ENCODE measurements around the gene COG5.

COG5 gene

DNA sequence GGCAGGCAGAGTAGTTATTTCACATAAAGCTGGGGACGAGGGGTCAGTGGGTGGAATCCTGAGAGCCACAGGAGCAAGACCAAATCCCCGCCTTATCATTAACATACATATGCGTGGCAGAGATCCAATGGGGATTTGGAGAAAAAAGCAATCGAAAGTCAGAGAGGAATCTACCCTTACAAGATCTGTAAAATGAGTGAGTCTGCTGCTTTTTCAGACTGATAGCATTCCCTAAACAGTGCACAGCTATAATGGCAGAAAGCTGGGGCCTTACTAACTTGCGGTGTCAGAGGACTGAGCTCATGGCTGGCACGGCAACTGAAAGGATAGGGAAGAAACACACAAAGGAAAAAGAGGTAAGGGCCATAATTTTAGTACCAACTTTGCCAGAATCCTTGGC, 68.8 kb downstream of the COG5 start:
- DNase-seq (ENCODE audit: low spot score) = no peak
- TF ChIP-seq, protein P1, sequence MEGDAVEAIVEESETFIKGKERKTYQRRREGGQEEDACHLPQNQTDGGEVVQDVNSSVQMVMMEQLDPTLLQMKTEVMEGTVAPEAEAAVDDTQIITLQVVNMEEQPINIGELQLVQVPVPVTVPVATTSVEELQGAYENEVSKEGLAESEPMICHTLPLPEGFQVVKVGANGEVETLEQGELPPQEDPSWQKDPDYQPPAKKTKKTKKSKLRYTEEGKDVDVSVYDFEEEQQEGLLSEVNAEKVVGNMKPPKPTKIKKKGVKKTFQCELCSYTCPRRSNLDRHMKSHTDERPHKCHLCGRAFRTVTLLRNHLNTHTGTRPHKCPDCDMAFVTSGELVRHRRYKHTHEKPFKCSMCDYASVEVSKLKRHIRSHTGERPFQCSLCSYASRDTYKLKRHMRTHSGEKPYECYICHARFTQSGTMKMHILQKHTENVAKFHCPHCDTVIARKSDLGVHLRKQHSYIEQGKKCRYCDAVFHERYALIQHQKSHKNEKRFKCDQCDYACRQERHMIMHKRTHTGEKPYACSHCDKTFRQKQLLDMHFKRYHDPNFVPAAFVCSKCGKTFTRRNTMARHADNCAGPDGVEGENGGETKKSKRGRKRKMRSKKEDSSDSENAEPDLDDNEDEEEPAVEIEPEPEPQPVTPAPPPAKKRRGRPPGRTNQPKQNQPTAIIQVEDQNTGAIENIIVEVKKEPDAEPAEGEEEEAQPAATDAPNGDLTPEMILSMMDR (IDR thresholded peaks at IDR 0.05; ENCODE audit: extremely low read depth, missing control alignments) = no peak

DNA sequence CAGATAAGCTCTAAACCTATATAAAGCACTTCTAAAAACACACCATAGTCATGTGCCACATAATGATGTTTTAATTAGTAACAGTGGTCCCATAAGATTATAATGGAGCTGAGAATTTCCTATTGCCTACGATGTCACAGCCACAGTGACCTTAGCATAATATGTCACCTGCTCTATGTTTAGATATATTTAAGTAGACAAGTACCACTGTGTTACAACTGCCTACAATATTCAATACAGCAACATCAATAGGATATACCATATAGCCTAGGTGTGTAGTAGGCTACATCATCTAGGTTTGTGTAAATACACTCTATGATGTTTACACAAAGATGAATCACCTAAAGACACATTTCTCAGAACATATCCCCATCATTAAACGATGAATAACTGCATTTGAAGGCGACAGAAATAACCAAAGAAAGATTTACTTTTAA, 69.4 kb downstream of the COG5 start:
- no peak for DNase-seq (ENCODE audit: low spot score)
- TF ChIP-seq, protein P1 (IDR thresholded peaks at IDR 0.05; ENCODE audit: extremely low read depth, missing control alignments) = no peak

DNA sequence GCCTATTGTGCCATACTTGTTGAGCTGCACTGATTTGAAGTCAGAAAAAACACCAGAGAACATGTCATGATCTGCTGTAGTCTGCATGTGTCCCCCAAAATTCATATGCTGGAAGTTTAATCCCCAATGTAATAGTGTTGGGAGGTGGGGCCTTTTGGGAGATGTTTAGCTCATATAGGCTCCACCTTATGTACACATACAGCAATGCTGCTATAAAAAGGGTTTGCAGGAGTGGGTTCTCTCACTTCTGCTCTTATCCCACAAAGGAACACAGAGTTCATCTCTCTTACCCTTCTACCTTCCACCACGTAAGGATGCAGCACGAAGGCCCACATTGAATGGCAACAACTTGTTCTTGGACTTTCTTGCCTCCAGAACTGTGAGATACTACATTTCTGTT, 70.8 kb downstream of the COG5 start:
- no peak for DNase-seq (ENCODE audit: low spot score)
- TF ChIP-seq, protein P1 (IDR thresholded peaks at IDR 0.05; ENCODE audit: extremely low read depth, missing control alignments) = no peak

DNA sequence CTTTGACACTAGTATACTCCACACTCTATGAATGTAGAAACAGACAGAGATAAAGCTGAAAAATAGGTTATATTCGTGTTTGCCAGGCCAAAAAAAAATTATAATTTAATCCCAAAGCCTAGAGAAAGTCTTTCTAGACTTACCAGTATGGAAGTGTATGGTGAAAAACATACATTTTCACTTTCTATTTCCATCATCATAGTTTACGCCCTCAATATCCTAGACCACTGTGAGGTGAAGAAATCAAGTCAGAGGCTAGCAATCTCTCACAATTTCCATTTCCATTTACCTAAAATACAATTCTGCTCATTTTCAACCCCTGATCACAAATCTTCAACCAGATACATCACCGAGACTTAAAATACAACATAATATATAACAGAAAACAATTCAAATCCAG, 77.7 kb downstream of the COG5 start:
- no peak for DNase-seq (ENCODE audit: low spot score)
- TF ChIP-seq, protein P1 (IDR thresholded peaks at IDR 0.05; ENCODE audit: extremely low read depth, missing control alignments) = no peak

DNA sequence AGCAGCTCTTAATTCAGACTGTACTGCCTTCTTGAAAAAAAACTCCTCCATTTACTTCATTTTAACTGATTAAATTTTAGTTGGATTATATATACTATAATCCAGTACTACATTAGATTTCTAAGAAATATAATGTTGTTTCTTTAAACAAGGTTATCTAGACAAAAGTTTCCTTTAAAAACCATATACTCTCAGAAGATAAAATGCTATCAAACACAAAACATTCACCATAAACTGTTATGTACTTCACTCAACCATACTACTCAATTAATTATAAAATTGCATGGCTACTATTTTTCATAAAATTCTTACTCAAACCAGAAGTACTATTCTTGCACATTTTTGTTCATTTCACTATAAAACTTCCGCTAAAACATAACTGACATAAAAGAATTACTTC, 81.1 kb downstream of the COG5 start:
- DNase-seq (ENCODE audit: low spot score) = no peak
- TF ChIP-seq, protein P1 (IDR thresholded peaks at IDR 0.05; ENCODE audit: extremely low read depth, missing control alignments) = no peak

DNA sequence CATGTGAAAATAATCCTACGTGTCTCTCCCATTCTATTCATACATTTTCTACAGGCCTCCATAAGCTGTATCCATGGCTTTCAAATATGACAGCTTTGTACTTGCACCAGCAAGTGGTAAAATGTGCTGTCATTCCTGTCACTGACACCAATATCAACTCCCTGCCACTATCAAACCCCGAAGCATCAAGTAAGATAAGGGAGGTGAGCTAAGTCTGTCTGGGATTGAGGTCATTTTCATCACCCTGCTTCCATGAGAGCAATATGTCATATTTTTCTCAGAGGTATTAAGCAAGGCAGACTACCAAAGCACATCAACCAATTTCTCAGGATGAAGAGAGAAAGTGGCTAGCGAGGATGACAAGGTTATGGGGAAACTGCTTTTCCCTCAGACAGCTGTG, 82.8 kb downstream of the COG5 start:
- no peak for DNase-seq (ENCODE audit: low spot score)
- TF ChIP-seq, protein P1 (IDR thresholded peaks at IDR 0.05; ENCODE audit: extremely low read depth, missing control alignments) = no peak

DNA sequence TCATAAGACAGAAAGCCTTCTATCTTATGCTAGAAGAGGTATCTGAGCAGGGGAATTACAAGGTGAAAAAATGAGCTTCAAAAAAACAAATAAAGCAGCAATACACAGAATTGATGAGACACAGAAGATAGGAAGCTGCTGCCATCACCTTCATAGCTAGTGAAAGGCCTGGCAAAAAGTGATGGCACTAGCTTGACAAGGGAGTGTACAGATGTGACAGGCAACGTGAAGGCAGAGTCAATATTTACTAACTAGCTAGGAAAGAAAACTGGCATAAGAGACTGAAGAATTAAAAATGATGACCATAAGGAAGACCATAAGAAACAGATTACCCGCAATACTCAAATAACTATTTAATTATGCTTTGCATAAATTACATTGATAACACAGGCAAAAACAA, 84.4 kb downstream of the COG5 start:
- no peak for DNase-seq (ENCODE audit: low spot score)
- TF ChIP-seq, protein P1 (IDR thresholded peaks at IDR 0.05; ENCODE audit: extremely low read depth, missing control alignments) = no peak
